HepG2 (cell line): ENCODE data around the gene EXOC3L4. TPM values are rescaled to one million over a fixed set of nuclear protein-coding genes. Genes with fewer than 3 reads are reported as not detected.

ENCODE experiments used
- ATAC-seq: fragments of 200-7000 bp; cut with Tn5 transposase; 3 replicates; pipeline ENCODE4 v1.9.1; 2020; ENCODE audit warnings: mild to moderate bottlenecking, moderate library complexity
- BruUV-seq: library from RNA; stranded (reverse); fragments of 400-500 nt; replicated peaks from 2 replicates; lab custom pipeline; 2021; lab: Mats Ljungman, UMichigan
- CTCF ChIA-PET: fragments of 300-600 bp; formaldehyde crosslinking; extraction: SDS; loops from one replicate; lab custom pipeline; 2021; ENCODE audit warnings: low total read pairs, inconsistent platforms, low intra/inter-chr PET ratio; lab: Yijun Ruan, JAX
- POLR2A ChIA-PET: fragments of 350-600 bp; sonication (Branson Sonifier 250); formaldehyde crosslinking; loops from one replicate; lab custom pipeline; 2020; ENCODE audit warnings: antibody characterized with exemption, inconsistent platforms; lab: Yijun Ruan, JAX
- DNase-seq: peaks from one replicate; pipeline ENCODE4 v3.0.0-alpha.2; 2015; ENCODE audit warnings: low spot score
- FAIRE-seq: peaks from 3 replicates; lab custom pipeline; 2011; peaks lifted over from hg19 to GRCh38; lab: Jason Lieb, UNC
- H2AFZ ChIP-seq: one replicate; pipeline ENCODE4 v1.6.1; 2011; ENCODE audit warnings: low read length, inconsistent platforms
- H3K27ac ChIP-seq: fragments of 300-600 bp; 3 replicates; pipeline ENCODE4 v1.8.0; 2011; ENCODE audit warnings: mixed run types, mild to moderate bottlenecking, mixed read lengths, low read length, inconsistent platforms; ENCODE audit not compliant: insufficient read depth; ENCODE audit errors: extremely low read length
- H3K27me3 ChIP-seq, 2 experiments: fragments of 200-600 bp in 1 of 2; 2 replicates in 1 of 2; 3 replicates in 1 of 2; pipeline versions ENCODE4 v1.6.0 to v1.8.0; 2011; ENCODE audit warnings: low read length in 2 of 2, mild to moderate bottlenecking in 2 of 2, moderate library complexity in 2 of 2, inconsistent platforms in 1 of 2; ENCODE audit not compliant: insufficient read depth in 2 of 2, control insufficient read depth in 1 of 2
- H3K36me3 ChIP-seq, 2 experiments: fragments of 200-600 bp in 1 of 2; replicated peaks in 1 of 2; 2 replicates in 1 of 2; 3 replicates in 1 of 2; pipeline versions ENCODE4 v1.5.1 to v1.8.0; 2011; ENCODE audit warnings: low read length in 2 of 2, inconsistent platforms in 1 of 2; ENCODE audit not compliant: insufficient read depth in 2 of 2, control insufficient read depth in 1 of 2
- H3K4me1 ChIP-seq: 2 replicates; pipeline ENCODE4 v1.5.1; 2012; ENCODE audit warnings: low read length, inconsistent platforms; ENCODE audit not compliant: insufficient read depth
- H3K4me2 ChIP-seq: 2 replicates; pipeline ENCODE4 v1.6.0; 2011; ENCODE audit warnings: low read depth, low read length, inconsistent platforms
- H3K4me3 ChIP-seq, 3 experiments: fragments of 200-600 bp in 1 of 3; sonication (generic), shearing (Covaris generic) in 1 of 3; replicated peaks in 1 of 3; 2 replicates each; pipeline ENCODE4 v1.5.1; 2011 to 2016; ENCODE audit warnings: low read length in 3 of 3, inconsistent platforms in 2 of 3, low read depth in 2 of 3, mild to moderate bottlenecking in 2 of 3, control low read depth in 1 of 3, mixed read lengths in 1 of 3; ENCODE audit not compliant: insufficient read depth in 1 of 3
- H3K79me2 ChIP-seq: one replicate; pipeline ENCODE4 v1.6.1; 2011; ENCODE audit warnings: low read length, inconsistent platforms; ENCODE audit not compliant: insufficient read depth
- H3K9ac ChIP-seq: 2 replicates; pipeline ENCODE4 v1.6.0; 2011; ENCODE audit warnings: mild to moderate bottlenecking, low read depth, low read length, inconsistent platforms; ENCODE audit not compliant: insufficient read depth
- H3K9me3 ChIP-seq: 2 replicates; pipeline ENCODE4 v1.5.1; 2012; ENCODE audit warnings: mild to moderate bottlenecking, low read length
- H4K20me1 ChIP-seq: 2 replicates; pipeline ENCODE4 v1.6.0; 2011; ENCODE audit warnings: inconsistent platforms, mild to moderate bottlenecking, low read length, moderate library complexity; ENCODE audit not compliant: insufficient read depth
- AKNA ChIP-seq: sonication (generic); formaldehyde crosslinking; IDR thresholded peaks from 2 replicates; pipeline ENCODE4 v1.4.0; 2020; ENCODE audit warnings: missing genetic modification reagents, borderline replicate concordance
- CHCHD3 ChIP-seq: sonication (generic); formaldehyde crosslinking; IDR thresholded peaks from 2 replicates; pipeline ENCODE4 v1.8.0; 2022; ENCODE audit warnings: mild to moderate bottlenecking, missing genetic modification reagents, moderate library complexity
- ESRRA ChIP-seq: sonication (generic); formaldehyde crosslinking; IDR thresholded peaks from 2 replicates; pipeline ENCODE4 v1.5.1; 2020; ENCODE audit warnings: mild to moderate bottlenecking, low read depth, missing genetic modification reagents
- HMGA1 ChIP-seq: sonication (generic); formaldehyde crosslinking; conservative IDR thresholded peaks from 2 replicates; pipeline ENCODE4 v1.4.0; 2020; ENCODE audit warnings: missing genetic modification reagents
- MTF1 ChIP-seq: sonication (generic); formaldehyde crosslinking; IDR thresholded peaks from 2 replicates; pipeline ENCODE4 v1.5.0; 2020; ENCODE audit warnings: missing genetic modification reagents
- SNAI1 ChIP-seq: sonication (generic); formaldehyde crosslinking; IDR thresholded peaks from 2 replicates; pipeline ENCODE4 v1.5.0; 2020; ENCODE audit warnings: mild to moderate bottlenecking, missing genetic modification reagents, borderline replicate concordance
- SRY ChIP-seq: sonication (generic); formaldehyde crosslinking; IDR thresholded peaks from 2 replicates; pipeline ENCODE4 v1.8.0; 2022; ENCODE audit warnings: mild to moderate bottlenecking, missing genetic modification reagents
- ZBTB42 ChIP-seq: sonication (generic); formaldehyde crosslinking; IDR thresholded peaks from 2 replicates; pipeline ENCODE4 v1.5.0; 2020; ENCODE audit warnings: mild to moderate bottlenecking, missing genetic modification reagents
- ZMAT3 ChIP-seq: sonication (generic); formaldehyde crosslinking; conservative IDR thresholded peaks from 2 replicates; pipeline ENCODE4 v1.7.0; 2021; ENCODE audit warnings: missing genetic modification reagents
- ZNF263 ChIP-seq: sonication (generic); formaldehyde crosslinking; IDR thresholded peaks from 2 replicates; pipeline ENCODE4 v1.4.0; 2020; ENCODE audit warnings: missing genetic modification reagents
- ZNF333 ChIP-seq: sonication (generic); formaldehyde crosslinking; IDR thresholded peaks from 2 replicates; pipeline ENCODE4 v1.4.0; 2020; ENCODE audit warnings: mild to moderate bottlenecking, missing genetic modification reagents, borderline replicate concordance
- WGBS: methylation state at CpG from one replicate; pipeline ENCODE4 v1.1.6; 2017; ENCODE audit warnings: low lambda C conversion rate; 5-methylcytosine and 5-hydroxymethylcytosine counted together
- in situ Hi-C: cut with HindIII; loops from 2 replicates; pipeline ENCODE4 v1.10.0; 2017; ENCODE audit warnings: low pct_unique_long_range_greater_than_20kb; ENCODE audit not compliant: extremely low pct_ligation_motif_present
- intact Hi-C: fragments of 100-400 bp; cut with micrococcal nuclease; formaldehyde crosslinking; loops from one replicate; pipeline ENCODE4 v1.10.0; 2022; ENCODE audit not compliant: unreplicated experiment
- polyA plus RNA-seq, 8 experiments: library from polyadenylated mRNA; depleted of rRNA in 3 of 8; stranded (reverse) in 7 of 8; unstranded in 1 of 8; fragments of >200 nt; fragmentation: Illumina TruSeq in 4 of 8; extraction: Trizol in 4 of 8; gene quantifications; 2 replicates each; pipeline versions ENCODE4 v1.2.1 to v1.2.3, GENCODE V29; 2011 to 2016; ENCODE audit warnings: low read depth in 4 of 8, missing spikeins in 1 of 8, mixed read lengths in 1 of 8; ENCODE audit not compliant: insufficient read depth in 1 of 8
- total RNA-seq, 5 experiments: library from RNA; depleted of rRNA; stranded (reverse); fragments of >200 nt; fragmentation: Illumina TruSeq; extraction: Trizol; gene quantifications; 2 replicates each; pipeline ENCODE4 v1.2.3, GENCODE V29; 2016; ENCODE audit warnings: low read depth in 1 of 5

The EXOC3L4 gene
- total and polyA plus RNA-seq, 2 of the 13 experiments (the other 11 are each of a cell fraction or from before 2014, with no cell fraction given): 11.8 to 27.0 TPM

GRCh38 chr14:103146141-103146709 is 51.7 kb downstream of the EXOC3L4 start:
- no peaks in the 10 kb centered on the region for H3K9me3 ChIP-seq
- DNase-seq (no peak), FAIRE-seq (no peak), ATAC-seq (no peak)
- TF ChIP-seq ESRRA (CRISPR knock-in tag): no peak
- TF ChIP-seq ZMAT3 (CRISPR knock-in tag): no peak
- TF ChIP-seq MTF1 (CRISPR knock-in tag): no peak
- no peak for TF ChIP-seq SRY (CRISPR knock-in tag)
- no peak for TF ChIP-seq ZNF263
- TF ChIP-seq HMGA1 (CRISPR knock-in tag): no peak
- no peak for TF ChIP-seq CHCHD3 (CRISPR knock-in tag)
- no peak for TF ChIP-seq ZBTB42 (CRISPR knock-in tag)
- TF ChIP-seq SNAI1 (CRISPR knock-in tag): no peak
- no peak for TF ChIP-seq AKNA (CRISPR knock-in tag)
- no peak for TF ChIP-seq ZNF333 (CRISPR knock-in tag)
- H3K27me3 ChIP-seq: peaks cover 1 to 28% of the 10 kb centered on the region in 2 experiments; a peak in 1 of 5 replicates
- no TSS peak for BruUV-seq
- intact Hi-C loops (no loop called here), in situ Hi-C loops (no loop called here)
- H3K36me3 ChIP-seq: no peaks in the 10 kb centered on the region
- ChIA-PET CTCF (no interaction called here), POLR2A (no interaction called here)
- H3K79me2 ChIP-seq: no peaks in the 10 kb centered on the region
- H4K20me1 ChIP-seq: no peaks in the 10 kb centered on the region
- no peak overlapping the region for H2AFZ ChIP-seq
- H3K4me2 ChIP-seq: no peak overlapping the region
- 51% methylated on average over 16 of the region's 19 CpGs for WGBS
- no peak overlapping the region for H3K9ac ChIP-seq
- H3K4me1 ChIP-seq: no peaks in the 10 kb centered on the region
- no peak overlapping the region for H3K4me3 ChIP-seq
- no peak overlapping the region for H3K27ac ChIP-seq
